Stimulated activated naive CD8-positive, alpha-beta T cell treated with anti-CD3 and anti-CD28 coated beads, Interleukin-15, amount 100 ng/mL, for 72 hours (primary cell): ENCODE results near the gene ADK.
A peak's percentile ranks its signal among the peaks of the same experiment; 100 is the strongest.

Source experiments
- ATAC-seq: fragments of 150-1000 bp; cut with Tn5 transposase; 2 replicates; pipeline ENCODE4 v1.10.0; 2021; ENCODE audit warnings: mild to moderate bottlenecking, moderate library complexity
- DNase-seq, 2 donors: peaks; one replicate each; pipeline ENCODE4 v3.0.0; 2021 to 2022
- H3K27ac Mint-ChIP-seq, 2 donors: one replicate each; pipeline ENCODE4 v1.8.0; 2022; ENCODE audit warnings: mild to moderate bottlenecking in 2 of 2, mixed read lengths in 2 of 2, moderate library complexity in 2 of 2
- H3K27me3 Mint-ChIP-seq: one replicate; pipeline ENCODE4 v1.8.0; 2022; ENCODE audit warnings: mixed read lengths
- H3K4me1 Mint-ChIP-seq: one replicate; pipeline ENCODE4 v1.8.0; 2022; ENCODE audit warnings: mild to moderate bottlenecking, mixed read lengths
- H3K4me3 Mint-ChIP-seq, 2 donors: one replicate each; pipeline ENCODE4 v1.8.0; 2022; ENCODE audit warnings: mild to moderate bottlenecking in 2 of 2, mixed read lengths in 2 of 2, moderate library complexity in 1 of 2
- H3K9me3 Mint-ChIP-seq, 2 donors: one replicate each; pipeline ENCODE4 v1.8.0; 2022; ENCODE audit warnings: mixed read lengths in 2 of 2

Gene ADK

DNA sequence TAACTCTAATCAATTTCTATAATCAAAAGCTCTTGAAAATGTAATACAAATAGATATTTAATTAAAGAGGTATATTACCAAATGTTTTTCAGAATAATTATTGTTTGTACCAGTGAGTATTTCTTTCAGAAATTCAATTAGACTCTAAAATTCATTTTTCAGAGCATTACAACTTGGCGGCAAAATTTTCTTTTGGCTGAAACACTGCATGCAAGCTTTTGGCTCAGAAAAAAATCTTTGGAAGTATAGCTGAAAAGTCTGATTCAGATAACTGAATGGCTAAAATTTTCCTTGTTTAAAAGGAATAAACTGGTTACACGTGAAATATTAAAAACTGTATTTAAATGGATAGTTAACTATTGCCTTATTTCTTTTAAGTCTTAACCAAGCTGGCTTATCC, 472.8 kb downstream of the ADK start:
- no peaks in the 10 kb centered on the region for H3K4me1 Mint-ChIP-seq
- H3K9me3 Mint-ChIP-seq = peaks cover 8 to 25% of the 10 kb centered on the region in 2 donors
- no peaks in the 10 kb centered on the region for H3K27me3 Mint-ChIP-seq
- DNase-seq (no peak), ATAC-seq (no peak)
- no peak overlapping the region for H3K27ac Mint-ChIP-seq
- no peak overlapping the region for H3K4me3 Mint-ChIP-seq

DNA sequence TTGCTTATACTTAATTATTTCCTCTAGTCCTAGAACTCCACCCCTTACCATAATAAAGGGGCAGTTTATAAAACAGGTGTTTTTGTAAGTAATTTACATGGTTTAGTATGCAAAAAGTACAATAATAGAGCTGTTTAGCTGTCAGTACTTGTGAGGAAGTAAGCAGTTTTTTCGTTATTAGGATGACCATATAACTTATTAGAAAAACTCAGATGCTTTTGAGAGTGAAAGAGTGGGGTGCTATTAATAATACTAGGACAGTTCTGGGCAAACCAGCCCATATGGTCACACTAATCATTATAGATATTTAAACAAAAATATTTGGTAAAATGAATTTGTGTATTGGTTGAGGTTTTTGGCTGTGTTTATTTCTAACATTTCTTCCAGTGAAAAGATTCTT, 473.5 kb downstream of the ADK start:
- H3K4me3 Mint-ChIP-seq = no peak overlapping the region
- H3K27me3 Mint-ChIP-seq = no peaks in the 10 kb centered on the region
- no peaks in the 10 kb centered on the region for H3K4me1 Mint-ChIP-seq
- H3K27ac Mint-ChIP-seq = no peak overlapping the region
- ATAC-seq (no peak), DNase-seq (no peak)
- peaks cover 5 to 21% of the 10 kb centered on the region in 2 donors for H3K9me3 Mint-ChIP-seq

DNA sequence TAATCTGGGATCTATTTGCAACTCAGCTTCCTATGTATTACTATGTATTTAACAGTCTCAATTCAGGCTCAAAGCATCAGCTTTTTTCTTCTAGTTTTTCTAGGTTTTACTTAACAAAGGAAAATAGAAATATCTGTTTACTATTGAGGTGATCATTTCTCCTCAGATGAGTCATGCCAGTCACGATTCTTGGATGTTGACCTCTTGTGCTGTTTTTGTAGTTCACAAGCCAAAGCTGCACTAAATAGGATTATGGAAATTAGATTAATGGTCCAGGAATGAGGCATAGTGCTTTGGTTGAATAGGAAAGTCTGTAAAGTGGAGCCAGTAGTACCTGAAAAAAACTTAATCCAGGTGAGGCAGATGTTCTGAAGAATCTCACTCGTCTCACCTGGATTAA, 477.1 kb downstream of the ADK start:
- no peak overlapping the region for H3K4me3 Mint-ChIP-seq
- no peak overlapping the region for H3K27ac Mint-ChIP-seq
- peaks cover 0 to 10% of the 10 kb centered on the region in 2 donors for H3K9me3 Mint-ChIP-seq
- H3K27me3 Mint-ChIP-seq = no peaks in the 10 kb centered on the region
- DNase-seq = no peak
- no peaks in the 10 kb centered on the region for H3K4me1 Mint-ChIP-seq
- no peak for ATAC-seq

DNA sequence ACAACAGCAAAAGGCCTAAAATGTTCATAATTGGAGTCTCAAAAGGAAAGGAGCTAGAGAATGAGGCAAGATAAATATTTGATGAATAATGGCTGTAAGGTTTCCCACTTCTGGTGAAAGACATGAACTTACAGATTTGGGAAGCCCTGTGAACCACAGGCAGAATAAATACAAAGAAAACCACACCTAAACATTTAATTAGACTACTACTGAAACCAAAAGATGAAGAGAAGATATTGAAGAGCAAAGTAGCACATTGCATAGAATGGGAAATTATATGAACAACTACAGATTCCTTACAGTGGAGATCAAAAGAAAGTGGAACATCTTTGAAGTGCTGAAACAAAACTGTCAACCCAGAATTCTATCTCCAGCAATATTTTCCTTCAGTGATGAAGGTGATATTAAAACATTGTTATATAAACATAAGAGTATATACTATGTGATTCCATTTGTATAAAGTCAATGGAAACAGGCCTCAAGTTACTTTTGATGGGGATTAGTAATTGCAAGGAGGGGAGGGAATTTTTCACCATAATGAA, 484.0 kb downstream of the ADK start:
- no peak for ATAC-seq
- Mint-ChIP-seq H3K9me3 (peaks cover 14 to 24% of the 10 kb centered on the region in 2 donors), H3K4me1 (no peaks in the 10 kb centered on the region), H3K4me3 (no peak overlapping the region), H3K27ac (no peak overlapping the region), H3K27me3 (no peaks in the 10 kb centered on the region)
- no peak for DNase-seq

DNA sequence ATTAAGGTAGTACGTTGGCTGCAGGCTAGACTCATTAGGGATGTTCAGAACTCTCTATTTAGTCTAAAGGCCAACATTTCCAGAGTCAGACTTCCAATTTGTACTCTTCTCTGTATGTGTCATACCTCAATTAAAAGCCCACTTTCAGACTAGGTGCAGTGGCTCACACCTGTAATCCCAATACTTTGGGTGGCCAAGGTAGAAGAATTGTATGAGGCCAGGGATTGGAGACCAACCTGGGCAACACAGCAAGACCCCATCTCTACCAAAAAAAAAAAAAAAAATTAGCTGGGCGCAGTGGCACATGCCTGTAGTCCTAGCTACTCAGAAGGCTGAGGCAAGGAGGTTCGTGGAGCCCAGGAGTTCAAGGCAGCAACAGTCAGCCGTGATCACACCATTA, 484.6 kb downstream of the ADK start:
- Mint-ChIP-seq H3K9me3 (peaks cover 14 to 24% of the 10 kb centered on the region in 2 donors), H3K27ac (no peak overlapping the region), H3K27me3 (no peaks in the 10 kb centered on the region), H3K4me3 (no peak overlapping the region), H3K4me1 (no peaks in the 10 kb centered on the region)
- no peak for DNase-seq
- ATAC-seq = no peak

DNA sequence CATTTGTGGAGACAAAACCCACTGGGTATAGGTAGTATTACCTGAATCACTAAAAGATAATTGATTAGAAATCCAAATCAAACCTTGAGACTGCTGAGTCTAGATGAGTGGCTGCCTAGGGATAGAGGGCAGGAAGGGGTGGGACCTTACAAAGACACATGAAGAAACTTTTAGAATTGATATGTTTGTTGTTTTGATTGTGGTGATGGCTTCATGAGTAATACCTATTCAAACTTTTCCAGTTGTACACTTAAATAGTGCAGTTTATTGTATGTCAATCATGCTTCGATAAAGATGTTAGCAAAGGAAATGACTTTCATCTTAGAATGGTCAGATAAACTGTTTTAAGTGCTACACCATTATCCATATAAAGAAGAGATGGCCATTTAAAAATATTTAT, 486.7 kb downstream of the ADK start:
- no peak for ATAC-seq
- DNase-seq = no peak

DNA sequence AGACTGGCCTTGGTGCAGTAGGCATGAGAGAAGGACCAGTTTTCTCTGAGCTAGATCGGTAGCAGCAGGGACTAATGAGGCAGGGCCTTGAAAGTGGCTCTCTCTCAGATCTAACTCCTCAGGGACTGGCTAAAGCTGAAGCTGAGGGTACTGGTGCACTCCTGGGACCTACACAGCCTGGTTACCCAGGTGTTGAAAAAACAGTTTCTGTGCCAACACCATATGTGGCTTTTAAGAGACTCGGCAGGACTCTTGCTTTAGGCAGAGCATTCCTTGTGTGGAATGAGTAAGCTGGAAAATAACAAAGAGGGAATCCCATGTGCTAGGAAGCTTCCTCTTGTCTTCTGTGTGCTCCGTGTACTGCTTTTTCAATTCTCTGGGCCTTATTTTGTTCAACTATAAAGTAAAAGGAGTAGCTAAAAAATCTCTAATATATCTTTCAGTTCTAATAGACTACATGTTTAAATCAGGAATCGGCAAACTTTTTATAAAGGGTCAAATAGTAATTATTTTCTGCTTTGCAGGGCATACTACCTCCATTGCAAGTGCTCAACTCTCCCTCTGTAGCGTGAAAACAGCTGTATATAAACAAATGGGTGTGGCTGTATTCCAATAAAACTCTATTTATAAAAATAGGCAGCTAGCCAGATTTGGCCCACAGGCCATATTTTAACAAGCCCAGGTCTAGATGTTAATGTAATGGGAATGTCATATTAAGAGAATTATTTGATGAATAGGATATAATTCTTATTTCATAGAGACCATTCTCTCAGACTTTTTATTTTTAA, 489.3 kb downstream of the ADK start:
- no peak for DNase-seq
- Mint-ChIP-seq H3K9me3 (peaks cover 7 to 16% of the 10 kb centered on the region in 2 donors), H3K27me3 (no peaks in the 10 kb centered on the region), H3K4me3 (no peak overlapping the region), H3K27ac (no peak overlapping the region), H3K4me1 (no peaks in the 10 kb centered on the region)
- no peak for ATAC-seq

More for the DNA sequence above, 486.7 kb downstream of the ADK start:
- Mint-ChIP-seq H3K27me3 (no peaks in the 10 kb centered on the region), H3K9me3 (peaks cover 14 to 15% of the 10 kb centered on the region in 2 donors), H3K27ac (no peak overlapping the region), H3K4me3 (no peak overlapping the region), H3K4me1 (no peaks in the 10 kb centered on the region)

DNA sequence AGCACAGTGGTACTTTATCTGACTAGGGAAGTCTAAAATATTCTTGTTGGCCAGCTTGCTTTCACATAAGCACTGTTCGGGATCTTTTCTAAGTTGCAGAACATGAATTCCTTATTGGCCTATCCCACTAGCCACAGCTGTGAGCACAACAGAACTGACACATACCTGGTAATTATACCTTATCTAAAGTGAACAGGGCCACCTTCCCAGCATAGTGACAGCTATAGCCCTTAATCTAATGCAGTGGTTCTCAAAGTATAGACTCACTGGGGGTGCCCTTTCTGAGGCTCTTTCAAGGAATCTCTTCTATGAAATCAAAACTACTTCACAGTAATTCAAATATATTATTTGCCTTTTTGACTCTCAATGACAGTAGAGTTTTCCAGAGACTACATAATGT, 490.6 kb downstream of the ADK start:
- peaks cover 7 to 12% of the 10 kb centered on the region in 2 donors for H3K9me3 Mint-ChIP-seq
- no peaks in the 10 kb centered on the region for H3K27me3 Mint-ChIP-seq
- H3K4me1 Mint-ChIP-seq = no peaks in the 10 kb centered on the region
- H3K27ac Mint-ChIP-seq = no peak overlapping the region
- H3K4me3 Mint-ChIP-seq = no peak overlapping the region
- DNase-seq = no peak
- ATAC-seq = no peak

DNA sequence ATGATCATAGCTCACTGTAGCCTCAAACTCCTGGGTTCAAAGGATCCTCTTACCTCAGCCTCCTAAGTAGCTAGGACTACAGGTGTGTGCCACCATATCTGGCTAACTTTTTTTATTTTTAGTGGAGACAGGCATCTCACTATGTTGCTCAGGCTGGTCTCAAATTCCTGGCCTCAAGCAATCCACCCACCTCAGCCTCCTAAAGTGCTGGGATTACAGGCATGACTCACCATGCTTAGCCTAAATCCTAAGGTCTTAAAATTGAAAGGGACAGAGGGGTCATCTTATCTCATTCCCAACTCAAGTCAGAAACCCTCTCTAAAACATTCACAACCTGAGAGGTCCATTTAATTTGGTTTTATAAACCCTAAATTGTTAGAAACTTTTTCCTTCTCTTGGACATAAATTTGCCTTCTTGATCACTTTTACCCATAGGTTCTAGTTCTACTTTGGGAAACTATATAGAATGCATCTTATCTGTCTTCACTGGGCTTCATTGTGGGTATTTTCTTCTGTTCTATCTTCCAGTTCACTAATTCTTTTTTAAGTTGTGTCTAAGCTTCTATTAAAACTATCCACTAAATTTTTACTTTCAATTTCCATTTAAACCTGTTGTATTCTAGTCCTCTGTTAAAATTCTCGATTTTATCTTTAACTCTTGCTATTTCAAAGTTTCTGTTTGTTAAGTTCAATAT, 492.0 kb downstream of the ADK start:
- Mint-ChIP-seq H3K4me1 (no peaks in the 10 kb centered on the region), H3K4me3 (no peak overlapping the region), H3K27me3 (no peaks in the 10 kb centered on the region), H3K9me3 (peaks cover 7 to 12% of the 10 kb centered on the region in 2 donors), H3K27ac (no peak overlapping the region)
- DNase-seq = no peak
- no peak for ATAC-seq

DNA sequence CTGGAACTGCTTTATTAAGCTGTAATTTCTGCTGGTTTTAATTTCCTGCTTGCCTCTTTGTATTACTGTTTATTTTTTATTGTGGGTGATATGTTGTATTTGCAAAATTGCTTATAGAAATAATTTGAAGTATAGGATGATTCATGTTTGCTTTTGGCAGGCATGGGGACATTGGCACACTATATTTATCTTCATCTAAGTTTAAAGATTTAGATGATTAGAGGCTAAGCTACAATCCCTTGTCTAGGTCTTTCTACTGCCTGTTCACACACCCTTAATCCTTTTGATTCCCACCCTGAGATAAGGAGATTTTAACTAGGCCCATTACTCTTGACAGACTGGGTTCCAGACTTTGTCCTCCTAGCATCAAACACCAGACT, 492.6 kb downstream of the ADK start:
- Mint-ChIP-seq H3K27ac (no peak overlapping the region), H3K27me3 (no peaks in the 10 kb centered on the region), H3K9me3 (peaks cover 7 to 12% of the 10 kb centered on the region in 2 donors), H3K4me1 (no peaks in the 10 kb centered on the region), H3K4me3 (no peak overlapping the region)
- ATAC-seq (no peak), DNase-seq (no peak)

DNA sequence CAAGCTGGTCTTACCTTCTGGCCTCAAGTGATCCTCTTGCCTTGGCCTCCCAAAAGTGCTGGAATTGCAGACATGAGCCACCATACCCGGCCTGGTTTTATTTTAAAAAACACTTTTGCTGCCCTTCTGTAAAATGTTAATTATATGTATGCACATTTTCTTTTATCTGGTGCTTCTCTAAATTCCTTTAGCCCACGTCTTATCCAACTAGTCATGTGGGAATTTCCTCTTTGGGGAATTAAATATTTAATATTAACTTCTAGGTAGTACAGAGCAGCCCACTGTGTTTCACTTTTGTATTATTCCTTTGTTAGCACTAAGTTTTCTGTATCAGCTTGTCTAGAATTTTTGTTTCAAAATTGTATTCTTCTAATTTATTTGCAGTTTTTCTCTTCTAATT, 493.7 kb downstream of the ADK start:
- Mint-ChIP-seq H3K9me3 (peaks cover 7 to 12% of the 10 kb centered on the region in 2 donors), H3K27me3 (no peaks in the 10 kb centered on the region), H3K4me1 (no peaks in the 10 kb centered on the region), H3K27ac (no peak overlapping the region), H3K4me3 (no peak overlapping the region)
- ATAC-seq = no peak
- no peak for DNase-seq

DNA sequence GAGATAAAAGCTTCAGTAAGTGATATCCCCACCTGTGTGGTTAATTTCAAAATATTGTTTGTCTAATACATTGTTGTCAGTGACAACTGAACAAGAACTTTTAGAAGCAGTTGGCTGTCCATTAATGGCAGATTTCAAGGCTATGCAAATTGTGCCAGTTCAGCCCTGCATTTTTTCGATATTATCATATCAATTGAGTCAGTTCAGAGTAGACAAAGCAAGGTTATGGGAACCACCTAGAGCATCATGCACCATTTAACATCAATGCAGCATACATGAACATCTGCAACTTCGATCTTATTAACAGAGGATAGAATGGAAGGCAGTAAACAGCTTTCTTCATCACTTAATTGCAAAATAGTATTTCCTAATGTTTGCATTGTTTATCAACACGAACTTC, 494.7 kb downstream of the ADK start:
- Mint-ChIP-seq H3K27ac (no peak overlapping the region), H3K27me3 (no peaks in the 10 kb centered on the region), H3K4me3 (no peak overlapping the region), H3K4me1 (no peaks in the 10 kb centered on the region), H3K9me3 (peaks cover 7 to 12% of the 10 kb centered on the region in 2 donors)
- ATAC-seq (no peak), DNase-seq (no peak)

DNA sequence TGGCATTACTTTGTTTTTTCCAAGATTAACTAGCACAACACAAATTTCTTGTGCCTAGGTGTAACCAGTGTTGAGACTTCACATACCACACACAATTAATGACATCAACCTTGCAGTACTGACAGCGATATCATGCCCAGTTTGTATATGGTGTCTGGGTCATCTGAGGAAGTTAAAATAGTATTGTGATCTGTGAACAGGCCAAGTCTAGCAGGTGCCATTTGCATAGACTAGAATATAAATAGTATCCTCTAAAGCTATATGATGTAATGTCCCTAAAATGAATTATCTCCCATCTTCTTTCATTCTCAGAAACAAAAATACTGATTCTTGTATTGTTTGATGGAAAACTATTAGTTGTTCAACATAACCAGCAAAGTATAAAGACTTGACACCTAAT, 499.6 kb downstream of the ADK start:
- DNase-seq = no peak
- Mint-ChIP-seq H3K27me3 (no peaks in the 10 kb centered on the region), H3K9me3 (no peaks in the 10 kb centered on the region), H3K4me3 (no peak overlapping the region), H3K27ac (no peak overlapping the region), H3K4me1 (peaks cover 4% of the 10 kb centered on the region)
- no peak for ATAC-seq

DNA sequence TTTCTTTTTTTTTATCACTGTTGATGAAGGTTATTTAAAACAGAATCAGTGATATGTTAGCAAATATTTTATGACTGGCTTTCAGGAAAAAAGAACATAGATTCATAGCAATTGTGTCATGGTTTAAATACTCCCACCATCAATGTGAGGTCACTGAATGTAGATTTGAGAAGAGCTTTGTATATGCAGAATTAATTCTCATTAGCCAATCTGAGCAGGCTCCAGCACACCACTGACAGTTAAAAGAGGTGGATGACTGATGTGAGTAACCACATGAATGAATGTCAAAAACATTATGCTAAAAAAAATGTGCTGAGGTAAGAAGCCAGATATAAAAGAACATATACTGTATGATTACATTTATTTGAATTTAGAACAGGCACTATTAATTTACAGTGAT, 500.5 kb downstream of the ADK start:
- peaks cover 4% of the 10 kb centered on the region for H3K4me1 Mint-ChIP-seq
- peak; percentile 62 for ATAC-seq
- H3K9me3 Mint-ChIP-seq = no peaks in the 10 kb centered on the region
- no peak for DNase-seq
- no peak overlapping the region for H3K4me3 Mint-ChIP-seq
- no peak overlapping the region for H3K27ac Mint-ChIP-seq
- H3K27me3 Mint-ChIP-seq = no peaks in the 10 kb centered on the region

DNA sequence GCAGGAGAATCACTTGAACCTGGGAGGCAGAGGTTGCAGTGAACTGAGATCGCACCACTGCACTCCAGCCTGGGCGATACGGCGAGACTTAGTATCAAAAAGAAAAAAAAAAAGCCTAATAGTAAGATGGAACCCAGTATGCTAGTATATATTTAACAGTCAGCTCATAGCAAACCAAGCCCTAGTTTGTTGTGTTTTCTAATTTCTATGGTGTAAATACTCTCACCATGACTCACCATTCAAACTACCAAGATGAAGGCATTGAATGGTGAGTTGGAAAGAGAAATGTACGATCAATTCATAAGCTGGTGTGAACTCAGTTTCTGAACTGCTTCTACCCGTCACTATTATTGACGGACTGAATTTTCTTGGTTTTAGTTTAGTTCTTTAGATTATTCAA, 501.6 kb downstream of the ADK start:
- no peak for ATAC-seq
- peaks cover 4% of the 10 kb centered on the region for H3K4me1 Mint-ChIP-seq
- no peaks in the 10 kb centered on the region for H3K9me3 Mint-ChIP-seq
- no peaks in the 10 kb centered on the region for H3K27me3 Mint-ChIP-seq
- no peak overlapping the region for H3K27ac Mint-ChIP-seq
- DNase-seq = no peak
- H3K4me3 Mint-ChIP-seq = no peak overlapping the region

DNA sequence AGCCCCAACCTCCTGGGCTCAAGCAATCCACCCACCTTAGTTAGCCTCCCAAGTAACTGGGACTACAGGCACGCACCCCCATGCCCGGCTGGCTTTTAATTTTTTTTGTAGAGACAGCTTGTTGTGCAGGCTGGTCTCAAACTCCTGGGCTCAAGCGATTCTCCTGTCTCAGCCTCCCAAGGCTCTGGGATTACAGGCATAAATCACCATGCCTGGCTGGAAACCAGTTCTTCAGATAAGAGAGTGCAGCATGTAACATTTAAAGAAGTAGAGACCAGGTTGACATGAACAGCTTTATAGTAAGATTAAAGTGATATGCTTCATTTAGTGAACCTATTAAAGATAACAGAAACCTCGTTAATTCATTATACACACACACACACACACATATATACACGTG, 507.5 kb downstream of the ADK start:
- Mint-ChIP-seq H3K27ac (no peak overlapping the region), H3K4me1 (no peaks in the 10 kb centered on the region), H3K9me3 (no peaks in the 10 kb centered on the region), H3K4me3 (no peak overlapping the region), H3K27me3 (no peaks in the 10 kb centered on the region)
- DNase-seq = no peak
- no peak for ATAC-seq
